ENCODE data around the gene AQP3.
"Not testable (repeated sequence)": the region's sequence is repeated elsewhere in the genome, so short reads cannot be mapped to it uniquely, and the experiment has no call there.

The AQP3 gene

DNA sequence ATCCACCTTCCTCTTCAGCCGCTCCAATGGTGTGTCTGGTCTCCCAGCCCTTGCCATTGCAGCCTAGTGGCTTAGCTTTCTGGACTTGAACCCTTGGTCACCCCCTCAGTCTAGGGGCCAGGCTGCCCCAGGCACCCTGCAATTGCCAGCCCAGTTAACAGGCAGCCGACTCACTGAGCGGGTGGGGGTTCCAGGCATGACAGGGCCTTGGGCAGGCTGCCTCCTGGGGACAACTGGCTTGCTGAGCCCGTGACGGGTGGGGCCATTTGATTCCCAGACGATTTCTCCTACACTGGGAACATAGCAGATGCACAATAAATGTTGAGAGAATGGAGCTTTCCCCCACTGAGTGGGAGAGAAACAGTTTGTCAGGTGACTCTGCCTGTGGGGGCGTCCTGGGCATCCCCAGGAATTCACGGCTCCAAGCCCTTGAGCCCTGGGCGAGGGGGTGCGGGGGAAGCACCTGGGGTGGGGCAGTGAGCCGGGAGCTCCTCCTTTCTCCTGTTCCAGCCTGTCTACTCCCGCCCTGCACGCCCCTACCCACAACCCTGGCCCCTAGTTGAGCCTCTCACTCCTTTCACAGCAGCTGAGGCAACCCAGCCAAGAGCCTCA is 32.4 kb downstream of the AQP3 start:
- Histone ChIP-seq H3K27me3 (ENCODE audit: control insufficient read depth in 1 of 2, insufficient read depth in 2 of 2, low read length in 2 of 2) (peaks cover 0 to 4% of the 10 kb centered on the region in 2 donors), H3K9me3 (ENCODE audit: control insufficient read depth in 2 of 2, low read length in 2 of 2) (no peaks in the 10 kb centered on the region), H3K27ac (ENCODE audit: low read length) (no peak overlapping the region), H3K4me1 (ENCODE audit: control insufficient read depth, insufficient read depth, low read length) (peaks cover 5% of the 10 kb centered on the region), H3K9ac (ENCODE audit: low read length in 2 of 2) (no peak overlapping the region), H3K36me3 (ENCODE audit: control insufficient read depth in 2 of 2, insufficient read depth in 2 of 2, low read length in 2 of 2) (no peaks in the 10 kb centered on the region), H3K4me3 (ENCODE audit: low read length in 2 of 2) (no peak overlapping the region)

DNA sequence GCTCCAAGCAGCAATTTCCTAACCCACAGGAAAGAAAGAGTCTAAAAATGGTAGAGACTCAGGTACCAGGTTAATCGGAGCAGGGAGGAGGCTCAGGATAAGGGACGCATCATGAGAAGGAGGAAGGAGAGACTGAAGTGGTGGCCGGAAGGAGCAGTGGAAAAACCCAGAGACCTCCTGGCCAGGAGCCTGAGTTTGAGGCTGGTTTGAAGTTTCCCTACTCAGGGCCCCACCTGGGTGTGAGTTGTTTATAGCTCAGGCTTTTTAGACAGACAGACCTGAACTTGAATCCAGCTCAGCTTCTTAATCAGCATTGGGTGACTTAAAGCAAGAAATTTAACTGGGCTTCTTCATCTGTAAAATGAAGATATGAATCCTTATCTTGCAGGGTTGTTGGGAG is 33.1 kb downstream of the AQP3 start:
- no peak overlapping the region for H3K27ac ChIP-seq (ENCODE audit: low read length)
- no peak overlapping the region for H3K9ac ChIP-seq (ENCODE audit: low read length in 2 of 2)
- H3K27me3 ChIP-seq (ENCODE audit: control insufficient read depth in 1 of 2, insufficient read depth in 2 of 2, low read length in 2 of 2), result peaks cover 0 to 4% of the 10 kb centered on the region in 2 donors
- no peak overlapping the region for H3K4me3 ChIP-seq (ENCODE audit: low read length in 2 of 2)
- H3K9me3 ChIP-seq (ENCODE audit: control insufficient read depth in 2 of 2, low read length in 2 of 2), result no peaks in the 10 kb centered on the region
- H3K36me3 ChIP-seq (ENCODE audit: control insufficient read depth in 2 of 2, insufficient read depth in 2 of 2, low read length in 2 of 2), result no peaks in the 10 kb centered on the region
- peaks cover 5% of the 10 kb centered on the region for H3K4me1 ChIP-seq (ENCODE audit: control insufficient read depth, insufficient read depth, low read length)

DNA sequence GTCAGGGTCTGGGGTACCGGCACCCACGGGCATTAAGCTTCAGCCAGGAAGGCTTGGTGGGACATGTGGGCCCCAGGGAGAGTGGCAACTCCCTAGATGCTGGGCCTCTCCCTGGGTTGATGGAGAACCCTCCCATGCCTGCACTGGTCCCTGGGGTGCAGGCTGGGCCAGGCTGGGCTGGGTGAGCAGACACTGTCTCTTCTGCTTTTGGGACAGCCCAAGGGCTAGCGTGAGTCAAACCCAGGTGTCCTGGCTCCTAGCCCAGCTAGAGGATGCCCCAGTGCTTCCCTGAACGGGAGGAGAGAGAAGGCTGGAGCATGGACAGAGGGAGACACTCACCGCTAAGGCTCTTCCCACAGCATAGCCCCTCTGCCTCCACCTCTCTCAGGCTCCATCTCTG is 39.3 kb downstream of the AQP3 start:
- Histone ChIP-seq H3K27me3 (ENCODE audit: control insufficient read depth in 1 of 2, insufficient read depth in 2 of 2, low read length in 2 of 2) (no peaks in the 10 kb centered on the region), H3K4me1 (ENCODE audit: control insufficient read depth, insufficient read depth, low read length) (peaks cover 4% of the 10 kb centered on the region), H3K9me3 (ENCODE audit: control insufficient read depth in 2 of 2, low read length in 2 of 2) (no peaks in the 10 kb centered on the region), H3K27ac (ENCODE audit: low read length) (no peak overlapping the region), H3K9ac (ENCODE audit: low read length in 2 of 2) (no peak overlapping the region), H3K36me3 (ENCODE audit: control insufficient read depth in 2 of 2, insufficient read depth in 2 of 2, low read length in 2 of 2) (no peaks in the 10 kb centered on the region), H3K4me3 (ENCODE audit: low read length in 2 of 2) (no peak overlapping the region)

DNA sequence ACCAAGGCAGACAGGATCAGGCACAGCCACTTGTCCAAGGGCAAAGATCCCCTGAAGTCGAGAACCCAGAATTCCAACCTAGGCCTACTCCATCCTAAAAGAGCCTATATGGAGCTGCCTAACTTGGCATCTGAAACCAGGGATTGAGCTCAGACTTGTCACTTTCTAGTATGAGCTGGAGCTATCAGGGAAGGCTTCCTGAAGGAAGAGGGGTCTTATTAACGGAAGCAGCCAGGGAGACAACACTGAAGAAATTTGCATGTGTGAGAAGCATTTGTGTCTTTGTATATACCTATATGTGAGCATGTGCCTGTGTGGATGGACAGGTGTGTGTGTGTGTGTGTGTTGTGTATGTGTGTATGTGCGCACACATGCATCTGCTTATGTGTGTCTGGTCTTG is 40.3 kb downstream of the AQP3 start:
- Histone ChIP-seq H3K27ac (ENCODE audit: low read length) (no peak overlapping the region), H3K9me3 (ENCODE audit: control insufficient read depth in 2 of 2, low read length in 2 of 2) (no peaks in the 10 kb centered on the region), H3K27me3 (ENCODE audit: control insufficient read depth in 1 of 2, insufficient read depth in 2 of 2, low read length in 2 of 2) (no peaks in the 10 kb centered on the region), H3K4me1 (ENCODE audit: control insufficient read depth, insufficient read depth, low read length) (peaks cover 4% of the 10 kb centered on the region), H3K36me3 (ENCODE audit: control insufficient read depth in 2 of 2, insufficient read depth in 2 of 2, low read length in 2 of 2) (no peaks in the 10 kb centered on the region), H3K9ac (ENCODE audit: low read length in 2 of 2) (no peak overlapping the region), H3K4me3 (ENCODE audit: low read length in 2 of 2) (no peak overlapping the region)

DNA sequence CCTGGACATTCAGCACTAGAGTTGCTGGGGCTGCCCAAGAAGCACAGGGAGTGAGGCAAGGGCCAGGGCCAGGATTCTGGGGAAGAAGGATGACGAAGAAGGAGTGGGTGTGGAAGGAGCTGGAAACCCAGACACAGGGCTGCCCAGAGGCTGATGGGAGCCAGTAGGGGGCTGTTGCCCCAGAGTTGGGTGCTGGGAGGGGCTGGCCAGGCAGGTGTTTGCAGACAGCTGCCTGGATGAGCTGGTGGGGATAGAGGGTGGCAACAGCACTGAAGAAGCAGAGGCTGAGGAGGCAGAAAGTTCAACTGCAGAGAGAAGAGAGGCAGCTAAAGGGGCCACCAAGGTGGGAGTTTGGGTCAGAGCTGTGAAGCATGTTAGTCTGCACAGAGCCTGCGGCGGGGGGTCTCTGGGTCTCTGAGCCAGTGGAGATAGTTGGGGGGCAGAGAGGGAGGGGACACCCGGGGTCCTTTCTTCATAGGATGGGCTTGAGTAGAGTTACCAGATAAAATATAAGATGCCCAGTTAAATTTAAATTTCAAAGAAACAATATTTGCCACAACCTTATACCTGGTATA is 42.5 kb downstream of the AQP3 start:
- H3K36me3 ChIP-seq (ENCODE audit: control insufficient read depth in 2 of 2, insufficient read depth in 2 of 2, low read length in 2 of 2), result no peaks in the 10 kb centered on the region
- H3K27ac ChIP-seq (ENCODE audit: low read length), result no peak overlapping the region
- no peak overlapping the region for H3K4me3 ChIP-seq (ENCODE audit: low read length in 2 of 2)
- H3K9ac ChIP-seq (ENCODE audit: low read length in 2 of 2), result no peak overlapping the region
- no peaks in the 10 kb centered on the region for H3K27me3 ChIP-seq (ENCODE audit: control insufficient read depth in 1 of 2, insufficient read depth in 2 of 2, low read length in 2 of 2)
- no peaks in the 10 kb centered on the region for H3K9me3 ChIP-seq (ENCODE audit: control insufficient read depth in 2 of 2, low read length in 2 of 2)
- H3K4me1 ChIP-seq (ENCODE audit: control insufficient read depth, insufficient read depth, low read length), result peaks cover 4% of the 10 kb centered on the region

DNA sequence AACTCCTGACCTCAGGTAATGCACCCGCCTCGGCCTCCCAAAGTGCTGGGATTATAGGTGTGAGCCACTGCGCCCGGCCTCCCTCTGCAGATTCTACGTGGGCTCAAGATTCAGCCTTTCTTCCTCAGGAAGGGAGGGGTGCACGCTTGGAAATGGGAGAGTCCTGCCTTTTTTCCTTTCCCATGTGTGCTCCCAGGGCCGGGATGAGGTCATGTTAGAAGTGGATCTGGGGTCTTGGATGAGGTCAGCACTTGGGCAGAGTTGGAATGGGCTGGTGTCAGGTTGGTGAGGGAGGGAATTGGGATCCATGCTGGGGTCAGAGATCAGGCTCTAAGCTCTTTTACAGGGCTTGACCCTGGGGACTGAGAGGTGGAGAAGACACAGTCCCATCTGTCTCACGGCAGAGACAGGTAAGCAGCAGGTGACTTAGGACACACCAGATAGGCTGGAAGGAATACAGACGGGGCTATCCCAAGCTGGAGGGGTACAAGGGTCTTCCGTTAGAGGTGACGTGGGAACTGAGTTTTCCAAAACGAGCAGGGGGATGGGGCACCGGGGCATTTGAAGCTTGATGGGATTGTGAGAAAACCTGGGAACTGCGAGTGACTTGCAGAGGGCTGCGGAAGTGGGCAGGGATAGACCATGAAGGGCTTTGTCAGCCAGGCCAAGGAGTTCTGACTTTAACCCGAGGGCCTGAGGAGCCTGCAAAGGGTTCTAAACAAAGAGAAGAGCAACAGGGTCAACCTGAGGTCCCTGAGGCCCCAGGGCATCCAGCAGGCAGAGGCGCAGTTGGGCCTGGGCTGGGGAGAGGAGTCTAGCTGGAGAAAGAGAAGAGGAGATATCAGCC is 43.2 kb downstream of the AQP3 start:
- Histone ChIP-seq H3K4me1 (ENCODE audit: control insufficient read depth, insufficient read depth, low read length) (peaks cover 4% of the 10 kb centered on the region), H3K9me3 (ENCODE audit: control insufficient read depth in 2 of 2, low read length in 2 of 2) (no peaks in the 10 kb centered on the region), H3K36me3 (ENCODE audit: control insufficient read depth in 2 of 2, insufficient read depth in 2 of 2, low read length in 2 of 2) (no peaks in the 10 kb centered on the region), H3K27me3 (ENCODE audit: control insufficient read depth in 1 of 2, insufficient read depth in 2 of 2, low read length in 2 of 2) (no peaks in the 10 kb centered on the region), H3K9ac (ENCODE audit: low read length in 2 of 2) (no peak overlapping the region), H3K4me3 (ENCODE audit: low read length in 2 of 2) (no peak overlapping the region), H3K27ac (ENCODE audit: low read length) (no peak overlapping the region)

DNA sequence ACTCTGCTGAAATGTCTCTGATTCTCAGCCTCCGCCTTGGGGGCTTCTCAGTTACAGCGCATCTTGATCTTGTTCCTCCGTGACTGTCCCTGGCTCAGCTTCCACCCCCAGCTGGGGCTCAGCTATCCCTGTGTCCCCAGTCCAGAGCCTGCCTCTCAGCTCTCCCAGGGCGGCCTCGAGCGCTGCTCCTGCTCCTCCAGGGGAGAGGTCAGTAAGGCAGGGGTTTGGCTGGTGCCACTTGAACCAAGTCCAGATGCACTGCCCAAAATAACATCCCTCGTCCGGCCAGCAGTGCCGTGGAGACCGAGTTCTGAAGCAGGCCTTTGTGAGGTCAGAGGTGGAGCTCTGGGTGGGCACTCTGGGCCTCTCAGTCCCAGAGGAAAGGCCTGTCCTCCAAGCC is 45.0 kb downstream of the AQP3 start, which contains the start of gene AQP7:
Gene AQP7 (minus strand): TSS at position 198 of the 400 bp plus-strand sequence. CDS start 1,306 bp downstream, outside the sequence.
- not testable (repeated sequence) for H3K4me3 ChIP-seq (ENCODE audit: low read length in 2 of 2); H3K27me3 ChIP-seq (ENCODE audit: control insufficient read depth in 1 of 2, insufficient read depth in 2 of 2, low read length in 2 of 2); H3K9ac ChIP-seq (ENCODE audit: low read length in 2 of 2); H3K9me3 ChIP-seq (ENCODE audit: control insufficient read depth in 2 of 2, low read length in 2 of 2); H3K27ac ChIP-seq (ENCODE audit: low read length); H3K36me3 ChIP-seq (ENCODE audit: control insufficient read depth in 2 of 2, insufficient read depth in 2 of 2, low read length in 2 of 2); H3K4me1 ChIP-seq (ENCODE audit: control insufficient read depth, insufficient read depth, low read length)

DNA sequence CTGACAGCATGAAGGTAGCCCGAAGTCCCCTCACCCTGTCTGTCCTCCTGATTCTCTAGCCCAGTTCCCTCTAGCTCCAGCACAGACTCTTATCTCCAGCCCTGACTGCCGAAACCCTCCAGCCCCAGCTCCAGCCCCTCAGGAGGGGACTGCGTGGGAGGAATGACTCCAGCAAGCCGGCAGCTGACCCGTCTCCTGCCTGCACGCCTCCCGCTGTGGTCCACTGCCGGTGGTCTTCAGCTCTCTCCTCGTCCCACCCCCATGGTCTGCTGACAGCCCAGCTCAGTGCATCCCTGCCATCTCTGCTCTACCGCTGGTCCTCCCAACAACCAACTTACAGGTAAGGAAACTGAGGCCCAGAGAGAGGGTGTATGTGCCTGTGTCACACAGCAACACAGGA is 45.6 kb downstream of the AQP3 start:
- H3K4me1 ChIP-seq (ENCODE audit: control insufficient read depth, insufficient read depth, low read length); H3K27me3 ChIP-seq (ENCODE audit: control insufficient read depth in 1 of 2, insufficient read depth in 2 of 2, low read length in 2 of 2); H3K36me3 ChIP-seq (ENCODE audit: control insufficient read depth in 2 of 2, insufficient read depth in 2 of 2, low read length in 2 of 2); H3K9me3 ChIP-seq (ENCODE audit: control insufficient read depth in 2 of 2, low read length in 2 of 2); H3K27ac ChIP-seq (ENCODE audit: low read length); H3K4me3 ChIP-seq (ENCODE audit: low read length in 2 of 2); H3K9ac ChIP-seq (ENCODE audit: low read length in 2 of 2): not testable (repeated sequence)

DNA sequence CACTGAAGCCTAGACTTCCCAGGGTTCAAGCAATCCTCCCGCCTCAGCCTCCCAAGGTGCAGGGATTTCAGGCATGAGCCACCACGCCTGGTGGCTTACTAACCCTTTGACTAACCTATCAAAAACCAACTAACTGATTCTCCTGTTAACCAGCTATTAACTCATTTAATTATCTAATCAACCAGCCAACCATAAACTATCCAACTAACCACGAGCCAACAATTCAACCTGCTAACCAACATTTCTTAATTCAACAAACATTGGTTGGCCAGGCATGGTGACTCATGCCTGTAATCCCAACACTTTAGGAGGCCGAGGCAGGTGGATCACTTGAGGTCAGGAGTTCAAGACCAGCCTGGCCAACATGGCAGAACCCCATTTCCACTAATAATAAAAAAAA is 48.3 kb downstream of the AQP3 start:
- H3K4me1 ChIP-seq (ENCODE audit: control insufficient read depth, insufficient read depth, low read length); H3K9me3 ChIP-seq (ENCODE audit: control insufficient read depth in 2 of 2, low read length in 2 of 2); H3K4me3 ChIP-seq (ENCODE audit: low read length in 2 of 2); H3K27me3 ChIP-seq (ENCODE audit: control insufficient read depth in 1 of 2, insufficient read depth in 2 of 2, low read length in 2 of 2); H3K9ac ChIP-seq (ENCODE audit: low read length in 2 of 2); H3K36me3 ChIP-seq (ENCODE audit: control insufficient read depth in 2 of 2, insufficient read depth in 2 of 2, low read length in 2 of 2); H3K27ac ChIP-seq (ENCODE audit: low read length): not testable (repeated sequence)

DNA sequence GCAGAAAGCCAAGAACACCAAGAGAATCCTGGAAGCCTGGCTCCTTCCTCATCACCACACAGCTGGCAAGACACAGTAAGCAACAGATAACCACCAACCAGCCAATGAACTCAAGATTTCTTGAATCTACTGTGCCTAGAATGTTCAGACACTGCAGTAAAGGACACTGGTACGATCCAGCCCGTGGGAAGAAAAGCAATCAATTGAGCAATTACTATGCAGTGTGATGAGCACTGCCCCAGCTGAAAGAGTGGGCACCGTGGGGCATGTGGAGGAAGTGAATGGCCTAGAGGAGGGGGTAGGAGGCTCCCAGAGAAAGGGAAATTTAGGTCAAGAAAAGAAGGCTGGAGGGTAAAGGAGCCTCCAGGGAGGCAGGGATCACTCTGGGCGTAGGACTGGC is 49.6 kb downstream of the AQP3 start:
- not testable (repeated sequence) for H3K36me3 ChIP-seq (ENCODE audit: control insufficient read depth in 2 of 2, insufficient read depth in 2 of 2, low read length in 2 of 2); H3K4me3 ChIP-seq (ENCODE audit: low read length in 2 of 2); H3K4me1 ChIP-seq (ENCODE audit: control insufficient read depth, insufficient read depth, low read length); H3K27me3 ChIP-seq (ENCODE audit: control insufficient read depth in 1 of 2, insufficient read depth in 2 of 2, low read length in 2 of 2); H3K27ac ChIP-seq (ENCODE audit: low read length); H3K9me3 ChIP-seq (ENCODE audit: control insufficient read depth in 2 of 2, low read length in 2 of 2); H3K9ac ChIP-seq (ENCODE audit: low read length in 2 of 2)
